Mammary epithelial cell (primary cell): Measurements from ENCODE around the gene AP3S1.

Experiments
- EZH2 ChIP-seq: IDR thresholded peaks from 2 replicates; pipeline ENCODE4 v1.6.1; 2012; ENCODE audit warnings: low read length, inconsistent platforms, borderline replicate concordance
- TF ChIP-seq, protein P1 (sequence below), 2 donors: IDR thresholded peaks in 1 of 2; conservative IDR thresholded peaks in 1 of 2; 2 replicates each; pipeline ENCODE4 v1.5.1; 2011 to 2012; ENCODE audit warnings: inconsistent platforms in 2 of 2, low read length in 2 of 2, mild to moderate bottlenecking in 2 of 2, control low read depth in 1 of 2, low read depth in 1 of 2; ENCODE audit not compliant: insufficient read depth in 1 of 2; ENCODE audit errors: extremely low read depth in 1 of 2

DNA sequence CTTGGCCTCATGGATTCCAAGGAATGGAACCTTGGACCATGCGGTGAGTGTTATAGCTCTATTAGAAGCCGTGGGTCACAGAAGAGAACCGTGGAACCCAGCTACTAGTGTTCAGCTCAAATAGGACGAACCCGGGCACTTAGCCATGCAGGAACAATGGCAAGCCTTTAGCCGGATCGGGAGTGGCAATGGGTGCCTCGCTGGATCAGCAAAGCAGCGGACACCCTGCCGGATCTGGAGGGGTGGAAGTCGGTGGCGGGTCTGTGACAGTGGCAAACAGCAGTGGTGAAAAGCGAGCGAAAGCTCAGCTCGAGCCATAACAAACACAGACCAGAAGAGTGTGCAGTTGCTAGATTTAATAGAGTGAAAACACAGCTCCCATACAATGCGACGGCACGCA lies 22.9 kb upstream of the AP3S1 start:
- TF ChIP-seq, protein P1, sequence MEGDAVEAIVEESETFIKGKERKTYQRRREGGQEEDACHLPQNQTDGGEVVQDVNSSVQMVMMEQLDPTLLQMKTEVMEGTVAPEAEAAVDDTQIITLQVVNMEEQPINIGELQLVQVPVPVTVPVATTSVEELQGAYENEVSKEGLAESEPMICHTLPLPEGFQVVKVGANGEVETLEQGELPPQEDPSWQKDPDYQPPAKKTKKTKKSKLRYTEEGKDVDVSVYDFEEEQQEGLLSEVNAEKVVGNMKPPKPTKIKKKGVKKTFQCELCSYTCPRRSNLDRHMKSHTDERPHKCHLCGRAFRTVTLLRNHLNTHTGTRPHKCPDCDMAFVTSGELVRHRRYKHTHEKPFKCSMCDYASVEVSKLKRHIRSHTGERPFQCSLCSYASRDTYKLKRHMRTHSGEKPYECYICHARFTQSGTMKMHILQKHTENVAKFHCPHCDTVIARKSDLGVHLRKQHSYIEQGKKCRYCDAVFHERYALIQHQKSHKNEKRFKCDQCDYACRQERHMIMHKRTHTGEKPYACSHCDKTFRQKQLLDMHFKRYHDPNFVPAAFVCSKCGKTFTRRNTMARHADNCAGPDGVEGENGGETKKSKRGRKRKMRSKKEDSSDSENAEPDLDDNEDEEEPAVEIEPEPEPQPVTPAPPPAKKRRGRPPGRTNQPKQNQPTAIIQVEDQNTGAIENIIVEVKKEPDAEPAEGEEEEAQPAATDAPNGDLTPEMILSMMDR (conservative IDR thresholded peaks at IDR 0.05 in 1 of 2, IDR thresholded peaks at IDR 0.05 in 1 of 2; ENCODE audit: extremely low read depth in 1 of 2, insufficient read depth in 1 of 2, low read depth in 1 of 2, low read length in 2 of 2) = no peak
- no peak for TF ChIP-seq EZH2
